SK-N-MC (cell line): ENCODE data around the gene PLTP.

ENCODE experiments used
- EZH2 ChIP-seq: fragments of 200-600 bp; sonication (generic); IDR thresholded peaks from one replicate; pipeline ENCODE4 v1.6.1; 2017; ENCODE audit warnings: antibody characterized with exemption
- FOXP2 ChIP-seq: optimal IDR thresholded peaks from 2 replicates; pipeline ENCODE3; 2011; ENCODE audit warnings: mild to moderate bottlenecking, moderate library complexity; ENCODE audit not compliant: insufficient read depth; ENCODE audit errors: extremely low read length, control extremely low read depth
- POLR2AphosphoS5 ChIP-seq: IDR thresholded peaks from 2 replicates; pipeline ENCODE4 v1.6.1; 2012; ENCODE audit warnings: mild to moderate bottlenecking, low read depth, low read length, borderline replicate concordance

- no peak for TF ChIP-seq EZH2
- TF ChIP-seq POLR2AphosphoS5, result no peak
- TF ChIP-seq FOXP2, result no peak
Observed at GRCh38 chr20:45892049-45892825, 19.7 kb downstream of the PLTP start.
